ENCODE data around the gene SLC23A2.

GRCh38 chr20:5024103-5024502, 22.8 kb upstream of the SLC23A2 start:
- TF ChIP-seq, protein P1, sequence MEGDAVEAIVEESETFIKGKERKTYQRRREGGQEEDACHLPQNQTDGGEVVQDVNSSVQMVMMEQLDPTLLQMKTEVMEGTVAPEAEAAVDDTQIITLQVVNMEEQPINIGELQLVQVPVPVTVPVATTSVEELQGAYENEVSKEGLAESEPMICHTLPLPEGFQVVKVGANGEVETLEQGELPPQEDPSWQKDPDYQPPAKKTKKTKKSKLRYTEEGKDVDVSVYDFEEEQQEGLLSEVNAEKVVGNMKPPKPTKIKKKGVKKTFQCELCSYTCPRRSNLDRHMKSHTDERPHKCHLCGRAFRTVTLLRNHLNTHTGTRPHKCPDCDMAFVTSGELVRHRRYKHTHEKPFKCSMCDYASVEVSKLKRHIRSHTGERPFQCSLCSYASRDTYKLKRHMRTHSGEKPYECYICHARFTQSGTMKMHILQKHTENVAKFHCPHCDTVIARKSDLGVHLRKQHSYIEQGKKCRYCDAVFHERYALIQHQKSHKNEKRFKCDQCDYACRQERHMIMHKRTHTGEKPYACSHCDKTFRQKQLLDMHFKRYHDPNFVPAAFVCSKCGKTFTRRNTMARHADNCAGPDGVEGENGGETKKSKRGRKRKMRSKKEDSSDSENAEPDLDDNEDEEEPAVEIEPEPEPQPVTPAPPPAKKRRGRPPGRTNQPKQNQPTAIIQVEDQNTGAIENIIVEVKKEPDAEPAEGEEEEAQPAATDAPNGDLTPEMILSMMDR (IDR thresholded peaks at IDR 0.05), result no peak
- TF ChIP-seq POLR2A (IDR thresholded peaks at IDR 0.05) (no peak), POLR2AphosphoS5 (IDR thresholded peaks at IDR 0.05) (no peak), EP300 (IDR thresholded peaks at IDR 0.05; ENCODE audit: low read depth) (no peak)
